Endothelial cell of umbilical vein (primary cell): Measurements from ENCODE around the gene TTC9B.

Experiments used
- GATA2 ChIP-seq: IDR thresholded peaks from 2 replicates; pipeline ENCODE4 v1.7.0; 2011; ENCODE audit warnings: low read depth, mild to moderate bottlenecking, moderate library complexity, mixed read lengths, low read length; ENCODE audit not compliant: insufficient read length, insufficient read depth
- JUN ChIP-seq: IDR thresholded peaks from 2 replicates; pipeline ENCODE4 v1.6.1; 2011; ENCODE audit warnings: borderline replicate concordance, low read depth; ENCODE audit not compliant: insufficient read length, insufficient read depth
- MAX ChIP-seq: IDR thresholded peaks from 2 replicates; pipeline ENCODE4 v1.6.1; 2011; ENCODE audit not compliant: insufficient read depth, insufficient read length
- POLR2A ChIP-seq: IDR thresholded peaks from 2 replicates; pipeline ENCODE4 v1.6.1; 2012; ENCODE audit warnings: low read depth, mild to moderate bottlenecking, control low read depth, low read length
- TF ChIP-seq, protein P1 (sequence below), 2 donors: IDR thresholded peaks; 1 replicate in 1 of 2; 2 replicates in 1 of 2; pipeline ENCODE4 v1.5.1; 2011; ENCODE audit warnings: low read length in 2 of 2, mild to moderate bottlenecking in 2 of 2, moderate library complexity in 2 of 2, control low read depth in 1 of 2, inconsistent platforms in 1 of 2, low read depth in 1 of 2; ENCODE audit not compliant: insufficient read depth in 1 of 2; ENCODE audit errors: extremely low read depth in 1 of 2

DNA sequence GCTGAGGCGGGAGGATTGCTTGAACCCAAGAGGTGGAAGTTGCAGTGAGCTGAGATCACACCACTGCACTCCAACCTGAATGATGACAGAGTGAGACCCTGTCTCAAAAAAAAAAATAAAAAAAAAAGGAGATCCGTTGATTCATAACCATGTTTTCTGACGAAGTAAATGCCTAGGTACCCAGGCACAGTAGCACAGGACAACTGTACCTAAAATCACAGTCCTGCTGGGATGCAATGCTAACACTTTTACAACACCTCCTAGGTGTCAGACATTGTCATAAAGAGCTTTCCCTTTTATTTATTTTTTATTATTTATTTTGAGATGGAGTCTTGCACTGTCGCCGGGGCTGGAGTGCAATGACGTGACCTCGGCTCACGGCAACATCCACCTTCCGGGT lies 2.5 kb upstream of the TTC9B start:
- TF ChIP-seq JUN = no peak
- TF ChIP-seq, protein P1, sequence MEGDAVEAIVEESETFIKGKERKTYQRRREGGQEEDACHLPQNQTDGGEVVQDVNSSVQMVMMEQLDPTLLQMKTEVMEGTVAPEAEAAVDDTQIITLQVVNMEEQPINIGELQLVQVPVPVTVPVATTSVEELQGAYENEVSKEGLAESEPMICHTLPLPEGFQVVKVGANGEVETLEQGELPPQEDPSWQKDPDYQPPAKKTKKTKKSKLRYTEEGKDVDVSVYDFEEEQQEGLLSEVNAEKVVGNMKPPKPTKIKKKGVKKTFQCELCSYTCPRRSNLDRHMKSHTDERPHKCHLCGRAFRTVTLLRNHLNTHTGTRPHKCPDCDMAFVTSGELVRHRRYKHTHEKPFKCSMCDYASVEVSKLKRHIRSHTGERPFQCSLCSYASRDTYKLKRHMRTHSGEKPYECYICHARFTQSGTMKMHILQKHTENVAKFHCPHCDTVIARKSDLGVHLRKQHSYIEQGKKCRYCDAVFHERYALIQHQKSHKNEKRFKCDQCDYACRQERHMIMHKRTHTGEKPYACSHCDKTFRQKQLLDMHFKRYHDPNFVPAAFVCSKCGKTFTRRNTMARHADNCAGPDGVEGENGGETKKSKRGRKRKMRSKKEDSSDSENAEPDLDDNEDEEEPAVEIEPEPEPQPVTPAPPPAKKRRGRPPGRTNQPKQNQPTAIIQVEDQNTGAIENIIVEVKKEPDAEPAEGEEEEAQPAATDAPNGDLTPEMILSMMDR (IDR thresholded peaks at IDR 0.05; ENCODE audit: extremely low read depth in 1 of 2, insufficient read depth in 1 of 2, low read depth in 1 of 2, low read length in 2 of 2) = no peak
- no peak for TF ChIP-seq POLR2A
- TF ChIP-seq MAX = no peak
- TF ChIP-seq GATA2 = no peak
